ENCODE measurements around the gene HOXA10.

HOXA10 gene

GRCh38 chr7:27182861-27183681, 9.0 kb upstream of the HOXA10 start:
- Mint-ChIP-seq H3K27ac (peak overlapping the region; percentile 52), H3K4me3 (peak overlapping the region in 1 of 2 donors; percentile 19), H3K9me3 (no peaks in the 10 kb centered on the region), H3K27me3 (peaks cover 58 to 88% of the 10 kb centered on the region in 2 donors), H3K36me3 (peaks cover 6 to 10% of the 10 kb centered on the region in 2 donors), H3K4me1 (peaks cover 23 to 40% of the 10 kb centered on the region in 2 donors)
- ATAC-seq (replicated peaks) (no peak), DNase-seq (no peak)

GRCh38 chr7:27182285-27182841, 8.2 kb upstream of the HOXA10 start:
- no peak for ATAC-seq (replicated peaks)
- no peaks in the 10 kb centered on the region for H3K9me3 Mint-ChIP-seq
- peaks cover 6 to 10% of the 10 kb centered on the region in 2 donors for H3K36me3 Mint-ChIP-seq
- no peak for DNase-seq
- H3K4me1 Mint-ChIP-seq: peaks cover 19 to 35% of the 10 kb centered on the region in 2 donors
- H3K27ac Mint-ChIP-seq: no peak overlapping the region
- peaks cover 57 to 88% of the 10 kb centered on the region in 2 donors for H3K27me3 Mint-ChIP-seq
- H3K4me3 Mint-ChIP-seq: no peak overlapping the region

- no peak overlapping the region for H3K27ac Mint-ChIP-seq
- DNase-seq (no peak), ATAC-seq (replicated peaks) (no peak)
- H3K27me3 Mint-ChIP-seq: peaks cover 58 to 89% of the 10 kb centered on the region in 2 donors
- no peaks in the 10 kb centered on the region for H3K9me3 Mint-ChIP-seq
- H3K4me3 Mint-ChIP-seq: no peak overlapping the region
- H3K4me1 Mint-ChIP-seq: peaks cover 17 to 35% of the 10 kb centered on the region in 2 donors
- peaks cover 6 to 10% of the 10 kb centered on the region in 2 donors for H3K36me3 Mint-ChIP-seq
Observed at GRCh38 chr7:27181795-27182275, 7.7 kb upstream of the HOXA10 start.

GRCh38 chr7:27180431-27181420, 6.6 kb upstream of the HOXA10 start:
- peaks cover 12 to 27% of the 10 kb centered on the region in 2 donors for H3K4me1 Mint-ChIP-seq
- ATAC-seq (replicated peaks) (no peak), DNase-seq (no peak)
- H3K4me3 Mint-ChIP-seq: peak overlapping the region in 1 of 2 donors; percentile 51
- no peak overlapping the region for H3K27ac Mint-ChIP-seq
- H3K27me3 Mint-ChIP-seq: peaks cover 58 to 90% of the 10 kb centered on the region in 2 donors
- no peaks in the 10 kb centered on the region for H3K9me3 Mint-ChIP-seq
- peaks cover under 1 to 6% of the 10 kb centered on the region in 2 donors for H3K36me3 Mint-ChIP-seq

- H3K27me3 Mint-ChIP-seq: peaks cover 56 to 90% of the 10 kb centered on the region in 2 donors
- H3K4me1 Mint-ChIP-seq: peaks cover 8 to 21% of the 10 kb centered on the region in 2 donors
- H3K4me3 Mint-ChIP-seq: peak overlapping the region; percentile 47 to 68
- H3K9me3 Mint-ChIP-seq: no peaks in the 10 kb centered on the region
- peak overlapping the region; percentile 63 for H3K27ac Mint-ChIP-seq
- no peak for DNase-seq
- H3K36me3 Mint-ChIP-seq: peaks cover 0 to 1% of the 10 kb centered on the region in 2 donors
- peak; percentile 49 to 69 for ATAC-seq (replicated peaks)
Observed at GRCh38 chr7:27179503-27180430, 5.6 kb upstream of the HOXA10 start.

- peaks cover 6 to 24% of the 10 kb centered on the region in 2 donors for H3K4me1 Mint-ChIP-seq
- ATAC-seq (replicated peaks) (no peak), DNase-seq (no peak)
- H3K27ac Mint-ChIP-seq: peak overlapping the region; percentile 14
- H3K27me3 Mint-ChIP-seq: peaks cover 55 to 86% of the 10 kb centered on the region in 2 donors
- H3K36me3 Mint-ChIP-seq: no peaks in the 10 kb centered on the region
- H3K4me3 Mint-ChIP-seq: no peak overlapping the region
- H3K9me3 Mint-ChIP-seq: no peaks in the 10 kb centered on the region
Observed at GRCh38 chr7:27179030-27179429, 4.9 kb upstream of the HOXA10 start.

GRCh38 chr7:27178366-27178765, 4.2 kb upstream of the HOXA10 start:
- Mint-ChIP-seq H3K9me3 (no peaks in the 10 kb centered on the region), H3K4me1 (peaks cover 6 to 27% of the 10 kb centered on the region in 2 donors), H3K27ac (no peak overlapping the region), H3K4me3 (no peak overlapping the region), H3K36me3 (no peaks in the 10 kb centered on the region), H3K27me3 (peaks cover 55 to 84% of the 10 kb centered on the region in 2 donors)
- DNase-seq: no peak
- no peak for ATAC-seq (replicated peaks)

- Mint-ChIP-seq H3K36me3 (no peaks in the 10 kb centered on the region), H3K9me3 (no peaks in the 10 kb centered on the region), H3K4me1 (peaks cover 7 to 27% of the 10 kb centered on the region in 2 donors), H3K27me3 (peaks cover 54 to 81% of the 10 kb centered on the region in 2 donors), H3K4me3 (no peak overlapping the region), H3K27ac (no peak overlapping the region)
- ATAC-seq (replicated peaks) (no peak), DNase-seq (no peak)
Observed at GRCh38 chr7:27177795-27178320, 3.7 kb upstream of the HOXA10 start.

GRCh38 chr7:27176962-27177794, 3.1 kb upstream of the HOXA10 start:
- Mint-ChIP-seq H3K27ac (no peak overlapping the region), H3K27me3 (peaks cover 54 to 81% of the 10 kb centered on the region in 2 donors), H3K36me3 (peaks cover 3% of the 10 kb centered on the region in 2 donors), H3K4me1 (peaks cover 10 to 30% of the 10 kb centered on the region in 2 donors), H3K9me3 (peaks cover 0 to 2% of the 10 kb centered on the region in 2 donors), H3K4me3 (no peak overlapping the region)
- ATAC-seq (replicated peaks) (no peak), DNase-seq (no peak)

GRCh38 chr7:27176524-27176845, 2.4 kb upstream of the HOXA10 start:
- no peak overlapping the region for H3K4me3 Mint-ChIP-seq
- H3K9me3 Mint-ChIP-seq: peaks cover 0 to 2% of the 10 kb centered on the region in 2 donors
- ATAC-seq (replicated peaks) (no peak), DNase-seq (no peak)
- peaks cover 15 to 37% of the 10 kb centered on the region in 2 donors for H3K4me1 Mint-ChIP-seq
- H3K36me3 Mint-ChIP-seq: peaks cover 5 to 6% of the 10 kb centered on the region in 2 donors
- H3K27ac Mint-ChIP-seq: no peak overlapping the region
- peaks cover 60 to 81% of the 10 kb centered on the region in 2 donors for H3K27me3 Mint-ChIP-seq

GRCh38 chr7:27175626-27176523, 1.8 kb upstream of the HOXA10 start:
- H3K27me3 Mint-ChIP-seq: peaks cover 63 to 81% of the 10 kb centered on the region in 2 donors

More at GRCh38 chr7:27175626-27176523, 1.8 kb upstream of the HOXA10 start:
- DNase-seq (no peak), ATAC-seq (replicated peaks) (no peak)
- Mint-ChIP-seq H3K4me3 (no peak overlapping the region), H3K4me1 (peaks cover 17 to 40% of the 10 kb centered on the region in 2 donors), H3K27ac (no peak overlapping the region), H3K36me3 (peaks cover 5 to 6% of the 10 kb centered on the region in 2 donors), H3K9me3 (peaks cover 0 to 2% of the 10 kb centered on the region in 2 donors)

Data from stimulated activated naive B cell treated with anti-CD40 and anti-IgM and Interleukin-4, amounts not matched to agents 10 μg/mL and 1 μg/mL and 100 μg/mL, for 72 hours (primary cell).